ENCODE results near the gene NEDD4L. TPM values are rescaled to one million over a fixed set of nuclear protein-coding genes. Genes with fewer than 3 reads are reported as not detected.
A peak's percentile ranks its signal among the peaks of the same experiment; 100 is the strongest.

The NEDD4L gene
- total RNA-seq, 2 donors from 2014 or later, result 5.0 to 7.3 TPM

DNA sequence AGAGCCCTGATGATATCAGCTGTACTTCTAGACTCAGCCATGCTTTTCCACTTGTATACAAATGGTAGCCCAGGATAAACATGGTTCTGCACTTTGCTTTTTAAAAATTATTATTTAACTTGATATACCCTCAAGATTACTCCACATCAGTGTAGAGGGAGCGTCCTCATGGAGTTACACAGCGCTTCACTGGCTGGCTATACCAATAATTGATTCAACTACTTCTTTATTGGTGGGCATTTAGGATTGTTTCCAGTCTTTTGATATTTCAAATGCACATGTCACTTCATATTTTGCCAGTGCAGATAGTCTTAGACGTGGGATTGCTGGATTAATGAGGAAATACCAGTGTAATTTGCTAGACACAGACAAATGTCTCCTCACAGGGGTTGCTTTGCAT is 10.8 kb upstream of the NEDD4L start:
- H3K4me1 Mint-ChIP-seq (ENCODE audit: low read depth), result no peaks in the 10 kb centered on the region
- peaks cover 8% of the 10 kb centered on the region for H3K27me3 Mint-ChIP-seq (ENCODE audit: low read depth)

GRCh38 chr18:58034370-58034769 is 9.7 kb upstream of the NEDD4L start:
- no peaks in the 10 kb centered on the region for H3K36me3 Mint-ChIP-seq (ENCODE audit: insufficient read depth in 2 of 2)
- DNase-seq (no peak), ATAC-seq (replicated peaks in 1 of 2) (no peak)
- peaks cover 8% of the 10 kb centered on the region for H3K27me3 Mint-ChIP-seq (ENCODE audit: low read depth)
- H3K4me3 Mint-ChIP-seq, result no peak overlapping the region
- H3K9me3 Mint-ChIP-seq, result no peaks in the 10 kb centered on the region
- H3K27ac Mint-ChIP-seq, result no peak overlapping the region
- H3K4me1 Mint-ChIP-seq (ENCODE audit: low read depth), result no peaks in the 10 kb centered on the region

More for the DNA sequence above, 10.8 kb upstream of the NEDD4L start:
- no peaks in the 10 kb centered on the region for H3K9me3 Mint-ChIP-seq
- DNase-seq (no peak), ATAC-seq (replicated peaks in 1 of 2) (no peak)
- H3K27ac Mint-ChIP-seq, result no peak overlapping the region
- H3K36me3 Mint-ChIP-seq (ENCODE audit: insufficient read depth in 2 of 2), result no peaks in the 10 kb centered on the region
- H3K4me3 Mint-ChIP-seq, result no peak overlapping the region

DNA sequence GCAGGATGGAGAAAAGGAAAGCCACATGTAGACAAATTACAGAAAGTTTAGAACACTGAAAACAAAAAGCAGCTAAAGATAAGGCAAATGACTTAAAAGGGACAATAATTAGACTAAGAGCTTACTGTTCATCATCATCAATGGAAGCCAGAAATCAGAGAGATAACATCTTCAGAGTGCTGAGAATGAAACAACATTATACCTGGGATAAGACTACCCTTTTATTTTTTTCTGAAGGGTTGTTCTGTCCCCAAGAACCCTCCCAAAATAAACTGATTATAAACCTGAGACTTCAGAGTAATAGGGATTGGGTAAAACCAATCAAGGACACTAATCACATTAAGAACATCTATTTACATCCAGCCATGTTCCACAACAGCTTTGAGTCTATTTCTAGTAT is 6.9 kb upstream of the NEDD4L start:
- Mint-ChIP-seq H3K36me3 (ENCODE audit: insufficient read depth in 2 of 2) (no peaks in the 10 kb centered on the region), H3K4me1 (ENCODE audit: low read depth) (peaks cover 5% of the 10 kb centered on the region)
- no peak for ATAC-seq (replicated peaks in 1 of 2)

GRCh38 chr18:58038063-58038462 is 6.0 kb upstream of the NEDD4L start:
- peaks cover 14% of the 10 kb centered on the region for H3K4me1 Mint-ChIP-seq (ENCODE audit: low read depth)
- H3K36me3 Mint-ChIP-seq (ENCODE audit: insufficient read depth in 2 of 2), result no peaks in the 10 kb centered on the region
- no peak overlapping the region for H3K27ac Mint-ChIP-seq
- H3K4me3 Mint-ChIP-seq, result no peak overlapping the region
- H3K9me3 Mint-ChIP-seq, result no peaks in the 10 kb centered on the region
- peaks cover 28% of the 10 kb centered on the region for H3K27me3 Mint-ChIP-seq (ENCODE audit: low read depth)
- ATAC-seq (replicated peaks in 1 of 2) (no peak), DNase-seq (no peak)

More for the DNA sequence above, 6.9 kb upstream of the NEDD4L start:
- DNase-seq, result no peak
- peaks cover 19% of the 10 kb centered on the region for H3K27me3 Mint-ChIP-seq (ENCODE audit: low read depth)
- no peaks in the 10 kb centered on the region for H3K9me3 Mint-ChIP-seq
- no peak overlapping the region for H3K4me3 Mint-ChIP-seq
- no peak overlapping the region for H3K27ac Mint-ChIP-seq

DNA sequence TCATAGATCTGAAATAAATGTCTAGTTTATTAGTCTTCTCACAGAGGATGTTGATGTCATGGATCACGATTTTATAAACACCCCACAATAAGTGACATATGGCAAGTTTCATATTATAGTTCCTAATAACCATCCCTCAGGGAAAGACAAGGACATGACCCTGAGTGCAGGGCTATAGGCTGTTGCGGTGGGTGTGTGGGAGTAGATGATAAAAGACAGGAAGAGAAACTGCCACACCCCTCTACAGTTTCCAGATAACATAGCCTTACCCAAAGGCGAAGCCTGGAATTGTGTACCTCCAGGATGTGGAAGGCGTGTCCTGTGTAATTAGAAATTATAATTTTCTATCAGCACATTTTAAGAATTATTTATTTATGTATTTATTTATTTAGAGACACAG is 2.4 kb upstream of the NEDD4L start:
- H3K27ac Mint-ChIP-seq, result no peak overlapping the region

DNA sequence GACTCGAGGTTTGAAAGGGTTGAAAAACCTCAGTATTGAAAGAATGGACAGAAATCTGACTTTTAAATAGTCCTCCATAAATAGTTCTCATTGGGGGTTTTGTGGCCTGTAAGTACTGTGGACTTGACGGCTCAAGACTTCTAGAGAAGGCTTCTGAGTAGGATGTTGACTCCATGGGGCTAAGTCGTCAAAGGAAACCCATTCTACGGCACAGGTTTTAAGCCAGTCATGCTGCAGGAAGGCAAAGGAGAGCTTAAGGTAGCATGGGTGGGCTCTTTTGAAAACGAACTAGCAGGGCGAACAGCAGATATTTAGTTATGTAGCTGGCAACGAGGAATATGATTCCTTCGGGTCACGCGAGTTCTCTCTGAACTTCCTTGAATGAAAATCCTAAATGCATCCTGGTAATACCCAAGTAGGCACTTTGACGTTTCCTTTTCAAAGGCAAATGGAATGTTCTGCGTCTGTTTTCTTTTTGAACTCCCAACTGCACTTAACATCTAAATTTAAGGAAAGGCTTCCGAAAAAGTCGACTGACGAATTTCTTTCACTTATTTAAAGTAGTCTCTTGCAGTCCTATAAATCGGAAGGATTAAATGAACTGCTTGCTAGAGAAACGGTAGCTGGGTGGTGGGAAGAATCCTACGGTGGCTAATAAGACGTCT is 1.1 kb upstream of the NEDD4L start:
- H3K4me1 Mint-ChIP-seq (ENCODE audit: low read depth), result peaks cover 33% of the 10 kb centered on the region
- H3K36me3 Mint-ChIP-seq (ENCODE audit: insufficient read depth in 2 of 2), result no peaks in the 10 kb centered on the region
- peaks cover 42% of the 10 kb centered on the region for H3K27me3 Mint-ChIP-seq (ENCODE audit: low read depth)
- no peaks in the 10 kb centered on the region for H3K9me3 Mint-ChIP-seq
- DNase-seq (no peak), ATAC-seq (replicated peaks in 1 of 2) (no peak)
- H3K27ac Mint-ChIP-seq, result peak overlapping the region; percentile 36
- H3K4me3 Mint-ChIP-seq, result peak overlapping the region; percentile 83 to 85

More for the DNA sequence above, 2.4 kb upstream of the NEDD4L start:
- DNase-seq (no peak), ATAC-seq (replicated peaks in 1 of 2) (no peak)
- H3K4me3 Mint-ChIP-seq, result peak overlapping the region in 1 of 2 donors; percentile 47
- no peaks in the 10 kb centered on the region for H3K9me3 Mint-ChIP-seq
- peaks cover 39% of the 10 kb centered on the region for H3K27me3 Mint-ChIP-seq (ENCODE audit: low read depth)
- no peaks in the 10 kb centered on the region for H3K36me3 Mint-ChIP-seq (ENCODE audit: insufficient read depth in 2 of 2)
- H3K4me1 Mint-ChIP-seq (ENCODE audit: low read depth), result peaks cover 33% of the 10 kb centered on the region

GRCh38 chr18:58044370-58045241 is 580 bp downstream of the NEDD4L start:
- Mint-ChIP-seq H3K27me3 (ENCODE audit: low read depth) (peaks cover 42% of the 10 kb centered on the region), H3K27ac (no peak overlapping the region), H3K4me1 (ENCODE audit: low read depth) (peaks cover 33% of the 10 kb centered on the region), H3K4me3 (peak overlapping the region; percentile 90 to 93), H3K36me3 (ENCODE audit: insufficient read depth in 2 of 2) (no peaks in the 10 kb centered on the region), H3K9me3 (no peaks in the 10 kb centered on the region)
- ATAC-seq (replicated peaks in 1 of 2), result peak; percentile 54 to 60
- DNase-seq, result peak; percentile 59

- Mint-ChIP-seq H3K9me3 (no peaks in the 10 kb centered on the region), H3K27ac (no peak overlapping the region), H3K4me1 (ENCODE audit: low read depth) (peaks cover 33% of the 10 kb centered on the region), H3K4me3 (peak overlapping the region; percentile 90 to 93), H3K36me3 (ENCODE audit: insufficient read depth in 2 of 2) (no peaks in the 10 kb centered on the region), H3K27me3 (ENCODE audit: low read depth) (peaks cover 42% of the 10 kb centered on the region)
- DNase-seq (peak; percentile 33 to 45), ATAC-seq (replicated peaks in 1 of 2) (no peak)
These were observed 1.4 kb downstream of the NEDD4L start for GRCh38 chr18:58045242-58046092.

GRCh38 chr18:58046093-58046793 is 2.2 kb downstream of the NEDD4L start:
- Mint-ChIP-seq H3K9me3 (no peaks in the 10 kb centered on the region), H3K4me1 (ENCODE audit: low read depth) (peaks cover 33% of the 10 kb centered on the region), H3K27me3 (ENCODE audit: low read depth) (peaks cover 35% of the 10 kb centered on the region), H3K4me3 (peak overlapping the region; percentile 90 to 93), H3K36me3 (ENCODE audit: insufficient read depth in 2 of 2) (no peaks in the 10 kb centered on the region), H3K27ac (no peak overlapping the region)
- no peak for DNase-seq
- no peak for ATAC-seq (replicated peaks in 1 of 2)

- no peak for ATAC-seq (replicated peaks in 1 of 2)
- H3K36me3 Mint-ChIP-seq (ENCODE audit: insufficient read depth in 2 of 2), result no peaks in the 10 kb centered on the region
- no peak for DNase-seq
- no peaks in the 10 kb centered on the region for H3K9me3 Mint-ChIP-seq
- no peak overlapping the region for H3K27ac Mint-ChIP-seq
- no peak overlapping the region for H3K4me3 Mint-ChIP-seq
- H3K4me1 Mint-ChIP-seq (ENCODE audit: low read depth), result peaks cover 29% of the 10 kb centered on the region
- H3K27me3 Mint-ChIP-seq (ENCODE audit: low read depth), result peaks cover 31% of the 10 kb centered on the region
These were observed 2.9 kb downstream of the NEDD4L start for GRCh38 chr18:58046794-58047555.

DNA sequence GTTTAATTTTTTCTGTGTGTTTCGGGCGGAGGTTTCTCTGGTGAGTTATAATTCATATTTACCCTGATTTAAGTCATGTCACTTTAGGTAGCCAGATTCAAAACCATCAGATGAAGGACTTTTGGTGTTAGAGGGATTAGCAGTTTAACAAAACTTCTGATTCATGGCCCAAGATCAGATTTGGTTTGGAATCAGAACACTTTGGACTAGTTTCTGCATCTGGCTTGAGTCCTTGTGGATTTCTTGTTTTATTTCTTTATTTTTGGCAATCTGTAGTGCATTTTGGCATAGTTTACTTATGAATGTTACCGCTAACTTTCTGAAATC is 3.5 kb downstream of the NEDD4L start:
- H3K9me3 Mint-ChIP-seq, result no peaks in the 10 kb centered on the region
- H3K4me1 Mint-ChIP-seq (ENCODE audit: low read depth), result peaks cover 25% of the 10 kb centered on the region
- H3K27ac Mint-ChIP-seq, result no peak overlapping the region
- DNase-seq (no peak), ATAC-seq (replicated peaks in 1 of 2) (no peak)
- H3K4me3 Mint-ChIP-seq, result no peak overlapping the region
- no peaks in the 10 kb centered on the region for H3K36me3 Mint-ChIP-seq (ENCODE audit: insufficient read depth in 2 of 2)
- peaks cover 27% of the 10 kb centered on the region for H3K27me3 Mint-ChIP-seq (ENCODE audit: low read depth)

DNA sequence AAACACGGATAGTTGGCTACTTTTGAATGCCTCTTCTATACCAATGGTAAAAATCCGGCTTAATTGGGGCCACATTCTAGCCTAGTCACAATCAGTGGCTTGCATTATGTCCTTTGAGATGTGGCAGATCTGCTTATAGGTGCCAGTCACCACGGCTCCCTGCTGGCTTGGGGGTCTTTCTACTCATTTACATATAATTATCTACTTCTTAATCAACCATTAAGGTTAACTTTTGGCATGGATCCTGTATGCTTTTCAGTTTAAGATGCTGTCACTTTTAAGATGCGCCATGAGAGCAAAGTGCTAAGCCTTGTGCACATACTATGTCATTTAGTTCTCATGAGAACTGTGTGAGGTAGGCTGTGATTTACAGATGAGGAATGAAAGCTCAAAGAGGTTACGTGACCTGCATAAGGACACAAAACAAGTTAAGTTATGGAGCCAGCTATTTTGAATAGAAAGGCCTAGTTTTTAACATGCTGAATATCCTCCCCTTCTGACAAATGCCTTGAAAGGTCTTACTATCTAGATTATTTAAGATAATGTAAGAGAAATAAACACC is 4.1 kb downstream of the NEDD4L start:
- no peak overlapping the region for H3K27ac Mint-ChIP-seq
- no peaks in the 10 kb centered on the region for H3K9me3 Mint-ChIP-seq
- H3K4me3 Mint-ChIP-seq, result no peak overlapping the region
- DNase-seq (no peak), ATAC-seq (replicated peaks in 1 of 2) (no peak)
- no peaks in the 10 kb centered on the region for H3K36me3 Mint-ChIP-seq (ENCODE audit: insufficient read depth in 2 of 2)
- peaks cover 21% of the 10 kb centered on the region for H3K27me3 Mint-ChIP-seq (ENCODE audit: low read depth)
- H3K4me1 Mint-ChIP-seq (ENCODE audit: low read depth), result peaks cover 19% of the 10 kb centered on the region

All from activated T-cell treated with anti-CD3 and anti-CD28 coated beads, Interleukin-2, amount 50 U/mL, for 72 hours (primary cell).